Middle frontal gyrus (tissue), 1 donor: ENCODE data around the gene BMP6.

Experiments
- DNase-seq: peaks from one replicate; pipeline ENCODE4 v3.0.0-alpha.2; 2015; ENCODE audit warnings: low spot score; ENCODE audit errors: extremely low spot score

BMP6 gene

GRCh38 chr6:7825986-7826385, 100.1 kb downstream of the BMP6 start:
- no peak for DNase-seq

DNA sequence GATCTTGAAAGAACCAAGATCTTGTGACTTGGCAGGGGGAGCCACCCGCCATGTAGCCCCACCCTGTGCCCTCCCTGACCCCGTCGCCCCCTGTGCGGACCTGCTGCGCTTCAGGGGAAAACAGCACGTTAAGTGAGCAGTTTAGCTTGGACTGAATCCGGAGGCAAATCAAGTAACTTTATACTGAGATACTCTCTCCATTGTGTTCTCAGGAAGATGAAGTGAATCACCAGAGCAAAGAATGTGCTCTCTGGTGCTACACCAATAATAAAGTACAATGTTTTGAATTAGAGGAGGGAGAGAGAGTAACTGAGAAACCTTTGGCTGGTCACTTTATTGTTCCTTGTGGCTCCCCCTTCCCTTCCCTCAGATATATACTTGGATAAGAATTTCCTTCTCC, 101.2 kb downstream of the BMP6 start:
- no peak for DNase-seq

DNA sequence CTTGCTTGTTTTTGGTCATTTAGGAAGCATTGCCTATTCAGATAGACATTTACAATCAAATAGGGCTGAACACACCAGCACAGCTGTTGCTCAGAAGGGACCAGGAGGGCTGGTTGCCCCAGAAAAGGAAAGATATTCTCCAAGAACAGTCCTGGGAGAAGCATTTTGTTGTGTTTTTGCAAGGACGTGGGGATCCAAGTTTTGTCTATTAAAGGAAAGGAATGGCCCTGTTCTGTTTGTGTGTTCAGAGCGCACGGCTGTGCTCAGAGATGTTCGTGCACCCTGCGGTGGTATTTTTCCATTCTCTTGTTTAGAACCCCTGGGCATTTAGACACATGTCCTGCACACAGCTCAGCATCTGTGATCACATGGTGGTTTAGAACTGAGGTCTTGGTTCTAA, 102.2 kb downstream of the BMP6 start:
- no peak for DNase-seq

DNA sequence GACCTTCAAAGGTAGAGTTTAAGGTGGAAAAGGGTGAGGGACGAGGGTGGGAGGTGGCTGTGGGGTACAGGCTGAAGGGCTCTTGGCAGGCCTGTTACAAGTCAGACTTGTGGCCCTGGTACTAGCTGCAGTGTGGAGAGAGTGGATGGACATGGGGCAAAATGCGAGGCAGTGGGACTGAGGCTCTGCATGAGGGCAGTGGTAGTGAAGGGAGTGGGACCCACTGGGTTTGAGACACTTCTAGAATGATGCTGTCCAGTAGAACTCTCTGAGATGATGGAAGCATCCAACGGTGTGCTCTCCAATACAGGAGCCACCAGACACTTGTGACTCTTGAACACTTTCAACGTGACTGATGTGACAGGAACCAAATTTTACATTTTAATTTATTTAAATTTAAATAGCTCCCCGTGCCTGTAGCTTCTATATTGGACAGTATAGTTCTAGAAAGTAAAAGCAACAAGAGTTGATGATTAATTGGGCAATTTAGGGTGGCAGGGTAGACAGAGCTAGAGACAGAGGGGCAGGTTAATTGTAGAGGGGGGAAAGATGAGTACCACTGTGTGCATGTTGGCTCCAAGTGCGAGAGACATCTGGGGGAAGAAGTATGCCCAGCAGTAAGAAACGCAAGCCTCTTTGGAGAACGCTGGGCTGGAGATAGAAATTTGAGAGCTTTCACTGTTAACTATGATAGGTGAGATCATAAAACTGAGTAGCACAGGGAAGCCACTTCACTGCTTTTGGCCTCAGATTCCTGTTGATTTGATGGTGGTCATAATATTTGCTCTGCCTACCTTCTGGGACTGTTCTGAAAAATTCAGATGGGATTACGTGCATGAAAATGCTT, 107.2 kb downstream of the BMP6 start:
- DNase-seq: no peak

DNA sequence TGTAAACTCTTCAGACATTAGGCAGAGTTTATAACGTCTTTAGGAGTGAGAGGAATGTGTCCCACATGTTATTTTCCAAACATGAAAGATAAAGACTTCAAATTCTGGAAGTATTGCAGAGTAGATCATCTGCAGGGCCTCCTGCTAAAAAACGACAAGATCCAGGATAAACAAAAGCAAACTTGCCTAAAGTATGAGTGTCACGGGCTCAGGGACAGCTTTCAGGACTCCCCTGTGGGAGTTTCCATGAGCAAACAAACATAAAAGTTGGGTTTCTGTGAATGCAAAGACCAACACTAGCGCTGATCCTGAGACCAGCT, 107.8 kb downstream of the BMP6 start:
- DNase-seq: no peak

- no peak for DNase-seq
These were observed 110.6 kb downstream of the BMP6 start for GRCh38 chr6:7836371-7837026.

- no peak for DNase-seq
These were observed 116.0 kb downstream of the BMP6 start for GRCh38 chr6:7841781-7842468.

GRCh38 chr6:7846966-7847818, 121.3 kb downstream of the BMP6 start:
- DNase-seq: no peak

DNA sequence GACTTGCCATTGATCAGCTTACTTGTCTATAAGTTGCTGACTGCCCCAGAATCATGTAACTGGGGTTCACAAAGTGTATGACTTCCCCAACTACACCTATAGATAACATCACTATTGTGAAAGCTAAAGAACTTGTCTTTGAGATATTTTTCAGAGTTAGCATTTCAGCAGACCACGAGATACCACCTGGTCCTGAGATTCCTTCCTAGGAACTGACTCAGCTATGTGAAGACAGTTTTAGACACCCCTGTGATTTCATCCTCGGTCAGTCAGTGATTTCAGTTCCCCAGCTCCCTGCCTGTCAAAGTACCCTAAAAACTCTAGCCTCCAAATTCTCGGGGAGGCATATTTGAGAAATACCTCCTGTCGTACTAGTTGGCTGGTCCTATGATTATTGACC, 122.3 kb downstream of the BMP6 start:
- DNase-seq: no peak

DNA sequence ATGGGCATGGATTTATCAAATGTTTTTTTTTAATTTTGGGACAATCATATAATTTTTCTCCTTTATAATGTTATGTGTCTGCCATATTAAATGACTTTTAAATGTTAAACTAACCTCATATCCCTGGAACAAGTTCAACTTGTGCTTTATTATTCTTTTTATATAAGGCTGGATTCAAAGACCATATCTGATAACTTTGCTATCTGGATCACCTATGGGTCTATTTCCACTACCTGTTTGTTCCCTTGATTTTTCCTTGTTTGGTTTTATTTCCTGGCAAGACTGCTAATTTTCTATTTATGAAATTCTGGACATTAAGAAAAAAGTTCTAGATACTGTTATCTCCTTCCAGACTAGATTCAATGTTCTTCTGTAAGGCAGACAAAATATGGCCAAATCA, 125.9 kb downstream of the BMP6 start:
- DNase-seq: no peak

DNA sequence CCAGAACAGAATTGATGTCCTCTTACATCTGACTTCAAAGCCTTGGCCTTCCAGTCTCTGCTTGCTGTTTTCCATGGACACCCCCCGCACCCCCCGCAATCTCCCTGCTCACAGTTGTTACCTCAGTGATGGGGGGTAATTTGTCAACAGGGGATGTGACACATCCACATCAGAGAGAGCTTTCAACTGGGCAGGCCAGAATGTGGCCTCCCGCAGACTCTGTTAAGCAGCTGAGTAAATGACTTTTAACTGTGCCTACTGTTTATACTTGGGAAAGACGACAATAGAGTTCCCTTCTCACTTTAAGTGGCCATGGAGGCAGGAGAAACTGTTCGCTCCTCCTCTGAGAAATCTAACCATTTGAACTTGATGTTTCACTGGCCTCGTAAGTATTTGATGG, 133.7 kb downstream of the BMP6 start:
- DNase-seq: no peak

GRCh38 chr6:7865781-7866180, 139.9 kb downstream of the BMP6 start:
- no peak for DNase-seq

- no peak for DNase-seq
These were observed 140.6 kb downstream of the BMP6 start for GRCh38 chr6:7866526-7866925.

- DNase-seq: no peak
These were observed 143.0 kb downstream of the BMP6 start for GRCh38 chr6:7868926-7869325.

DNA sequence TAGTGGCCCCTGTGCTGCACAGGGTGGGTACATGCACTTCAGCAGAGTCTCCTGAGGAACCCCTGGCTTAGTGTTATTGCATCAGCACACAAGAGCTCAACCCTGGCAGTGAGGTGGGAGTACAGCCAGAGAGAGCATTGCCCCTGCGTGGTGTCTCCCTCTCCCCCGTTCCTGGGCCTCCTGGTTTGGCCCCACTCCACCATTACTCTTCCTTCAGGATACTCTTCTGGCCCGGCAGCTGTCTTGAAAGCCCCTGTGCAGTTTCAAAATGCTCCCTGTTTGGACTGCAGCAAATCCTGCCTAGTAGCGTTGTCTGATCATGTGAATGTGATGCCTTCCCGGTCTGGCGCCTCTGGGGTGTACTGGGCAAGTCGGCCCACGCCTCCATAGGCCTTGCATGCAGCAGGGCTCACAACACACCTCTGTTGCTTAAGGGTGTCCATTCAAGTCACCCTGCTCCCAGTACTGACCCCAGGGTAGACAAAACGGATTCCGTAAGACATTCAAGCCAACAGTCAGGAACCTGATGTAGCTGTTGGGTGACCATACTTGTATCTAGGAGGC, 152.6 kb downstream of the BMP6 start:
- DNase-seq: no peak

- no peak for DNase-seq
These were observed 153.1 kb downstream of the BMP6 start for GRCh38 chr6:7879043-7879442.

DNA sequence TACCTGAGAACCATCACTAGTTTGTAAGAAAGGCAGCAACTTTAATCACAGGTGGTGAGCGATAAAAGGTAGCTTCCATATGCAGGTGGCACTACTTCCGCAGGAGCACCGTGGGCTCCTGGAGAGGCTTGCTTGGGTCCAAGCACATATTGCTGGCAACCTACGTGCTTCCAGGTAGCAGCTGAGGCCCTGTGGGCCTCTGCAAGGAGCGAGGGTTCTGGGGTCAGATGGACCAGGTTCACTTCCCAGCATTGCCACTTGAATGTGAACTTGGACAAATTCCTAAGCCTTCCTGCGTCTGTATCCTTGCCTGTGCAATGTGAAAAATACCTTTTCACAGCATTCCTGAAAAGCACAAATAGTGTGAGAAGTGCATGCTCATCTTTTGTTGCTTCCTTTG, 153.7 kb downstream of the BMP6 start:
- no peak for DNase-seq

DNA sequence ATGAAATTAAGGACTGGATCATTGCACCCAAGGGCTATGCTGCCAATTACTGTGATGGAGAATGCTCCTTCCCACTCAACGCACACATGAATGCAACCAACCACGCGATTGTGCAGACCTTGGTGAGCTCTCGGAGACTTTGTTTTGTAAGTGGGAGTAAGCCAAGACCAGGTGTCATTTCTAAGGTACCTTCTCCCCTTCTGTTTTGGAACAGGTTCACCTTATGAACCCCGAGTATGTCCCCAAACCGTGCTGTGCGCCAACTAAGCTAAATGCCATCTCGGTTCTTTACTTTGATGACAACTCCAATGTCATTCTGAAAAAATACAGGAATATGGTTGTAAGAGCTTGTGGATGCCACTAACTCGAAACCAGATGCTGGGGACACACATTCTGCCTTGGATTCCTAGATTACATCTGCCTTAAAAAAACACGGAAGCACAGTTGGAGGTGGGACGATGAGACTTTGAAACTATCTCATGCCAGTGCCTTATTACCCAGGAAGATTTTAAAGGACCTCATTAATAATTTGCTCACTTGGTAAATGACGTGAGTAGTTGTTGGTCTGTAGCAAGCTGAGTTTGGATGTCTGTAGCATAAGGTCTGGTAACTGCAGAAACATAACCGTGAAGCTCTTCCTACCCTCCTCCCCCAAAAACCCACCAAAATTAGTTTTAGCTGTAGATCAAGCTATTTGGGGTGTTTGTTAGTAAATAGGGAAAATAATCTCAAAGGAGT, 154.2 kb downstream of the BMP6 start:
- no peak for DNase-seq

GRCh38 chr6:7880718-7881107, 154.8 kb downstream of the BMP6 start:
- no peak for DNase-seq

DNA sequence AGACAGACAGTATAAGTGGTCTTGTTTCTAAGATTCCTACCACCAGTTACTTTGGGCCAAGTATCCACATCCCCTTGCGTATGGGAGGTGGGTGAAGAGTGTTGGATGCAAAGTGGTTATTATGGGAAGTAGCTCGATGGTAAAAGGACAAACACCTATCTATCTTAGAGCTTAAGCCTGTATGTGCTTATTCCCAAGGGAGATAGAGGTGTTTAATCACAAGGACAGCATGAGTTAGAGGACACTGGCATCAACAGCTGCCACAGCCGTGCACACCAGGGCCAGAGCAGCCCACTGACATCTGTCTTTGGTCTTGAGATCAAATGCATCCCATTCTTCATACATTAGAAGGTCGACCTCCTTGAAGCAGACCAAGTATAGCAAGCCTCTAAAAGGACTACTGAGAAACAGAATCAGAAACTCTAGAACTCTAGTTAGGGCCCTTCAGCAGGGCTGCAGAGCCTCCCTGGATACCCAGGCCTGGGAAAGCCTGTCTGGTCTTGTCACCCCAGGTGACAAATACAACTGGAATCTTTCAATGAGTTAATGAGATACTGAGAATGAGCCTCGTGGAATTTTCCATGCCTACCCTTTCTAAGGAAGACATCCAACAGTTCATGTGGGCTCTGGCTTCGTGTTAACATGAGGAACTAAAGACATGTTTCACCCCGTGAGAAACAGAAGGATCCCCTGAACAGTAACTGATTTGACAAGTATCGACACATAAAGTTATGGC, 156.0 kb downstream of the BMP6 start:
- no peak for DNase-seq
